Kidney epithelial cell (primary cell): ENCODE data around the gene MROH7. TPM values are rescaled to one million over a fixed set of nuclear protein-coding genes. Genes with fewer than 3 reads are reported as not detected.

Source experiments
- DNase-seq: peaks from one replicate; pipeline ENCODE4 v3.0.0-alpha.2; 2010; ENCODE audit warnings: low read depth
- H3K27me3 ChIP-seq: 2 replicates; pipeline ENCODE4 v1.6.0; 2011; ENCODE audit warnings: low read length; ENCODE audit not compliant: control insufficient read depth, insufficient read depth
- H3K36me3 ChIP-seq: 2 replicates; pipeline ENCODE4 v1.5.1; 2011; ENCODE audit warnings: low read length; ENCODE audit not compliant: control insufficient read depth, insufficient read depth
- H3K4me3 ChIP-seq: 2 replicates; pipeline ENCODE4 v1.5.1; 2011; ENCODE audit warnings: low read depth, mild to moderate bottlenecking, control low read depth, low read length
- CTCF ChIP-seq: IDR thresholded peaks from 2 replicates; pipeline ENCODE4 v1.5.1; 2011; ENCODE audit warnings: mild to moderate bottlenecking, moderate library complexity, low read length, control low read depth, inconsistent platforms; ENCODE audit not compliant: insufficient read depth, poor library complexity, severe bottlenecking
- total RNA-seq: library from RNA; depleted of rRNA; stranded (reverse); fragments of >200 nt; gene quantifications from 2 replicates; pipeline ENCODE4 v1.2.3, GENCODE V29; 2015

Gene MROH7
- total RNA-seq, 1 donor from 2014 or later: not detected

GRCh38 chr1:54603241-54603640 lies 38.3 kb upstream of the MROH7 start:
- Histone ChIP-seq H3K4me3 (no peak overlapping the region), H3K27me3 (peaks cover 4% of the 10 kb centered on the region), H3K36me3 (no peaks in the 10 kb centered on the region)
- DNase-seq: no peak
- no peak for TF ChIP-seq CTCF

GRCh38 chr1:54604051-54604450 lies 37.5 kb upstream of the MROH7 start:
- peaks cover 4% of the 10 kb centered on the region for H3K27me3 ChIP-seq
- no peaks in the 10 kb centered on the region for H3K36me3 ChIP-seq
- no peak for TF ChIP-seq CTCF
- H3K4me3 ChIP-seq: no peak overlapping the region
- DNase-seq: no peak

GRCh38 chr1:54604572-54605370 lies 36.8 kb upstream of the MROH7 start:
- TF ChIP-seq CTCF: no peak
- no peak for DNase-seq
- Histone ChIP-seq H3K36me3 (no peaks in the 10 kb centered on the region), H3K27me3 (peaks cover 4% of the 10 kb centered on the region), H3K4me3 (no peak overlapping the region)

- TF ChIP-seq CTCF: no peak
These were observed 35.2 kb upstream of the MROH7 start for GRCh38 chr1:54606096-54606989.

GRCh38 chr1:54606990-54607325 lies 34.6 kb upstream of the MROH7 start:
- H3K27me3 ChIP-seq: peaks cover 4% of the 10 kb centered on the region
- no peaks in the 10 kb centered on the region for H3K36me3 ChIP-seq
- DNase-seq: no peak
- no peak overlapping the region for H3K4me3 ChIP-seq
- no peak for TF ChIP-seq CTCF

More at GRCh38 chr1:54606096-54606989, 35.2 kb upstream of the MROH7 start:
- DNase-seq: no peak
- H3K27me3 ChIP-seq: peaks cover 4% of the 10 kb centered on the region
- no peaks in the 10 kb centered on the region for H3K36me3 ChIP-seq
- H3K4me3 ChIP-seq: no peak overlapping the region
